Ishikawa (cell line): Measurements from ENCODE around the gene PPP2R2D.

Experiments
- CEBPB ChIP-seq: IDR thresholded peaks from 2 replicates; pipeline ENCODE4 v1.6.1; 2012
- CREB1 ChIP-seq: IDR thresholded peaks from 2 replicates; pipeline ENCODE4 v1.6.1; 2012; ENCODE audit warnings: low read depth
- EP300 ChIP-seq: IDR thresholded peaks from 2 replicates; pipeline ENCODE4 v1.6.1; 2012; ENCODE audit warnings: borderline replicate concordance
- TAF1 ChIP-seq: IDR thresholded peaks from 2 replicates; pipeline ENCODE4 v1.6.1; 2012; ENCODE audit warnings: low read depth, mild to moderate bottlenecking
- TCF12 ChIP-seq: IDR thresholded peaks from 2 replicates; pipeline ENCODE4 v1.6.1; 2012; ENCODE audit warnings: low read depth
- TEAD4 ChIP-seq: IDR thresholded peaks from 2 replicates; pipeline ENCODE4 v1.6.1; 2012
- YY1 ChIP-seq: IDR thresholded peaks from 2 replicates; pipeline ENCODE4 v1.6.1; 2012; ENCODE audit warnings: low read depth

GRCh38 chr10:131991726-131992125, 90.9 kb downstream of the PPP2R2D start:
- TF ChIP-seq TAF1: no peak
- no peak for TF ChIP-seq YY1
- TF ChIP-seq CEBPB: no peak
- no peak for TF ChIP-seq EP300
- no peak for TF ChIP-seq CREB1
- no peak for TF ChIP-seq TCF12
- no peak for TF ChIP-seq TEAD4
